Esophagus squamous epithelium (tissue), 5 donors: ENCODE data around the gene CIB4. TPM values are rescaled to one million over a fixed set of nuclear protein-coding genes. Genes with fewer than 3 reads are reported as not detected.

Source experiments
- DNase-seq: peaks from one replicate; lab custom pipeline; 2025; lab: John Stamatoyannopoulos, UW
- H3K27ac ChIP-seq, 4 donors: fragments of 200-600 bp; sonication (generic); one replicate each; pipeline ENCODE4 v1.5.1; 2016 to 2019; ENCODE audit warnings: mild to moderate bottlenecking in 1 of 4
- H3K27me3 ChIP-seq, 4 donors: fragments of 200-600 bp; sonication (generic); 1 replicate in 3 of 4; 2 replicates in 1 of 4; pipeline versions ENCODE4 v1.5.1 to v1.6.0; 2017 to 2021; ENCODE audit warnings: antibody characterized with exemption in 1 of 4
- H3K36me3 ChIP-seq, 3 donors: fragments of 200-600 bp; sonication (generic); one replicate each; pipeline ENCODE4 v1.5.1; 2016 to 2019
- H3K4me1 ChIP-seq, 3 donors: fragments of 200-600 bp; sonication (generic); one replicate each; pipeline ENCODE4 v1.5.1; 2017 to 2019
- H3K4me3 ChIP-seq, 4 donors: fragments of 200-600 bp; sonication (generic); 1 replicate in 3 of 4; 2 replicates in 1 of 4; pipeline ENCODE4 v1.5.1; 2016 to 2019; ENCODE audit warnings: mild to moderate bottlenecking in 2 of 4, moderate library complexity in 1 of 4
- H3K9me3 ChIP-seq, 3 donors: fragments of 200-600 bp; sonication (generic); one replicate each; pipeline ENCODE4 v1.5.1; 2016 to 2019
- POLR2A ChIP-seq, 4 donors: fragments of 450-650 bp; IDR thresholded peaks; one replicate each; pipeline ENCODE4 v1.6.1; 2017; ENCODE audit warnings: antibody characterized with exemption in 4 of 4, mild to moderate bottlenecking in 4 of 4, moderate library complexity in 3 of 4
- WGBS, 2 donors: methylation state at CpG; one replicate each; pipeline ENCODE4 v1.1.5; 2018; 5-methylcytosine and 5-hydroxymethylcytosine counted together
- intact Hi-C: fragments of 100-400 bp; cut with DNase I; formaldehyde crosslinking; loops from one replicate; pipeline ENCODE4 v1.15.0; 2022
- total RNA-seq, 4 donors: library from RNA; depleted of rRNA; stranded (reverse); fragments of >200 nt; gene quantifications; one replicate each; pipeline ENCODE4 v1.1.0, GENCODE V29; 2016
- TF ChIP-seq, protein P1 (sequence below), 6 experiments: fragments of 450-650 bp in 4 of 6; fragments of 200-600 bp in 2 of 6; sonication (generic) in 2 of 6; IDR thresholded peaks; one replicate each; pipeline ENCODE4 v1.5.1; 2016 to 2019; ENCODE audit warnings: antibody characterized with exemption in 6 of 6, mild to moderate bottlenecking in 4 of 6, moderate library complexity in 4 of 6
- donor health status: DM: yes; HTN: yes; CAD: no.

The CIB4 gene
- total RNA-seq, 4 donors from 2014 or later: 0.57 TPM; not detected in 3

DNA sequence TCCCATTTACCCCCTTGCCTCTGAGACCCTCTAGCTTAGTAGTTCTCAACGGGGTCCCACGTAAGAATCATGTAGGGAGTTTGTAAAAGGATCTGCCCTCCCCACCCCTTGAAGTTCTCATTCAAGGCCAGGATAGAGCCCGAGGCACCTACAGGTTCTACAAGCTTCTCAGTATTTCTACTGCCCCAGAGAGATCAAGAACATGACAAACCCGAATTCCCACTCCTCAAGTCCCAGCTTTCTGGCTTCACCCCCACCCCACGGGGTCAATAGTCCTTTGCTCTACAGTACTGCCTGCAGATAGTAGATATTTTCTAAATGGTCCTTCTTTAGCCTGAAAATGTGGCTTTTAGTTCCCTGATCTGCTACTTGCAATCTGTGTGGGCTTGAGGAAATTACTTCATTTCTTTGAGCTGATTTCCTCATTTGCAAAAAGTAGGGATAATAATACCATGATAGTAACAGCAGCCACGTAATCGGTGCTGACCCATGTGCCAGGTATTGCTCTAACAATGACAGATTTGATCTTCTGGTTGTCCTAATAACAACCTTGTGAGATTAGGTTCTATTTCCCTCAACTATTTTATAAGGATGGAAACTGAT, 7.1 kb downstream of the CIB4 start:
- no peak overlapping the region for H3K4me3 ChIP-seq
- H3K36me3 ChIP-seq: no peaks in the 10 kb centered on the region
- no peak for DNase-seq
- peaks cover 0 to 11% (median 0%) of the 10 kb centered on the region in 3 donors for H3K4me1 ChIP-seq
- peaks cover 0 to 11% (median 0%) of the 10 kb centered on the region in 4 donors for H3K27me3 ChIP-seq
- H3K9me3 ChIP-seq: no peaks in the 10 kb centered on the region
- 69 to 75% methylated on average over 7 of the region's 7 CpGs for WGBS, 2 donors
- H3K27ac ChIP-seq: no peak overlapping the region
- intact Hi-C loops: no loop called here
- TF ChIP-seq, protein P1, sequence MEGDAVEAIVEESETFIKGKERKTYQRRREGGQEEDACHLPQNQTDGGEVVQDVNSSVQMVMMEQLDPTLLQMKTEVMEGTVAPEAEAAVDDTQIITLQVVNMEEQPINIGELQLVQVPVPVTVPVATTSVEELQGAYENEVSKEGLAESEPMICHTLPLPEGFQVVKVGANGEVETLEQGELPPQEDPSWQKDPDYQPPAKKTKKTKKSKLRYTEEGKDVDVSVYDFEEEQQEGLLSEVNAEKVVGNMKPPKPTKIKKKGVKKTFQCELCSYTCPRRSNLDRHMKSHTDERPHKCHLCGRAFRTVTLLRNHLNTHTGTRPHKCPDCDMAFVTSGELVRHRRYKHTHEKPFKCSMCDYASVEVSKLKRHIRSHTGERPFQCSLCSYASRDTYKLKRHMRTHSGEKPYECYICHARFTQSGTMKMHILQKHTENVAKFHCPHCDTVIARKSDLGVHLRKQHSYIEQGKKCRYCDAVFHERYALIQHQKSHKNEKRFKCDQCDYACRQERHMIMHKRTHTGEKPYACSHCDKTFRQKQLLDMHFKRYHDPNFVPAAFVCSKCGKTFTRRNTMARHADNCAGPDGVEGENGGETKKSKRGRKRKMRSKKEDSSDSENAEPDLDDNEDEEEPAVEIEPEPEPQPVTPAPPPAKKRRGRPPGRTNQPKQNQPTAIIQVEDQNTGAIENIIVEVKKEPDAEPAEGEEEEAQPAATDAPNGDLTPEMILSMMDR (IDR thresholded peaks at IDR 0.05): no peak
- TF ChIP-seq POLR2A (IDR thresholded peaks at IDR 0.05): no peak

DNA sequence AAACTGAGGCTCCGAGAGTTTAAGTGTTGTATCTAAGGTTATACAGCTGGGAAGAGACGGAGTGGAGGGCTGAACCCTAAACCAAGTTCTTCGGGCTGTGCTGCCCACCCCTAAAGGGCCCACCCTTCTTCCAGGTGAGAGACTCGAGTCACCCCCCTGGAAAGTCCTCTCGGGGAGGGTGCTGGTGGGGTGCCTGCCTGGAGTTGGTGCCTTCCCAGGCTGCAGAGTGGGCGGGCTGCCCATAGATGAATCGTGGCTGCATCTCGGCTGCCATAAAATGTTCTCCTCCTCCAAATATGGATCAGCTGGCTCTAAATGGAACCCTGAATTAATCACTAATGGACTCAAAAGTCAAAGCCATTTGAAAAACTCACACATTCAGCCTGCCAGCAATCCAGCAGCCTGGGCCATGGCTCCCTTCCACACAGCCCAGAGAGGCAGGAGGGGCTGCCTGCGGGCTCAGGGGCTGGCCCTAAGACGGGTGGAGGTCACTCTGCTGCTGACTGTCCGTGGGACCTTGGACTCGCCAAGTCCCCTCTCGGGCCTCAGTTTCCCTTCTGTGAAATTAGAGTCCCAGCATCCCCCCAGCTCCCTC, 7.7 kb downstream of the CIB4 start:
- Histone ChIP-seq H3K27ac (no peak overlapping the region), H3K9me3 (no peaks in the 10 kb centered on the region), H3K27me3 (peaks cover 0 to 15% (median 0%) of the 10 kb centered on the region in 4 donors), H3K4me3 (no peak overlapping the region), H3K36me3 (no peaks in the 10 kb centered on the region), H3K4me1 (peaks cover 0 to 11% (median 0%) of the 10 kb centered on the region in 3 donors)
- TF ChIP-seq, protein P1 (IDR thresholded peaks at IDR 0.05): no peak
- TF ChIP-seq POLR2A (IDR thresholded peaks at IDR 0.05): no peak
- no peak for DNase-seq
- intact Hi-C loops: no loop called here
- WGBS, 2 donors: 58 to 68% methylated on average over 7 to 8 of the region's 13 CpGs

DNA sequence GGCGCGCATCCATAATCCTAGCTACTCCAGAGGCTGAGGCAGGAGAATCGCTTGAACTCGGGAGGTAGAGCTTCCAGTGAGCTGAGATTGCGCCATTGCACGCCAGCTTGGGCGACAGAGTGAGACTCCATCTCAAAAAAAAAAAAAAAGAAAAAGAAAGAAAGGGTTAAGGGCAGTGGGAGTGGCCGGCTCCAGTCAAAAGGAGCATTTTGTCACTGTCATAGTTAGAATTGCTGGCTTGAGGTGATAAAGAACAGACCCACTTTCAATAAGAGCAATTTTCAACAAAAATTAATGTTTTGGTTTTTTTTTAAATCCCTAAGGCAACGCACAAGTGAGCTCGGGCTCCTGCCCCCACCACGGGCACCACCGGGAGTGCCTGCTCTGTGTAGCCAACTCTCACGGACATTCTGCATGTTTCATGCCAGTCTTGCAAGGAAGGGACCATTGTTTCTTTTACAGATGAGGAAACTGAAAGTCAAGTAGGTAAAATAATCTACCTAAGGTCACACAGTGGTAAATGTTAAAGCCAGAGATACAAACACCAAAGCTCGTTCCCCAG, 8.5 kb downstream of the CIB4 start:
- 64 to 68% methylated on average over 14 of the region's 14 CpGs for WGBS, 2 donors
- intact Hi-C loops: no loop called here

DNA sequence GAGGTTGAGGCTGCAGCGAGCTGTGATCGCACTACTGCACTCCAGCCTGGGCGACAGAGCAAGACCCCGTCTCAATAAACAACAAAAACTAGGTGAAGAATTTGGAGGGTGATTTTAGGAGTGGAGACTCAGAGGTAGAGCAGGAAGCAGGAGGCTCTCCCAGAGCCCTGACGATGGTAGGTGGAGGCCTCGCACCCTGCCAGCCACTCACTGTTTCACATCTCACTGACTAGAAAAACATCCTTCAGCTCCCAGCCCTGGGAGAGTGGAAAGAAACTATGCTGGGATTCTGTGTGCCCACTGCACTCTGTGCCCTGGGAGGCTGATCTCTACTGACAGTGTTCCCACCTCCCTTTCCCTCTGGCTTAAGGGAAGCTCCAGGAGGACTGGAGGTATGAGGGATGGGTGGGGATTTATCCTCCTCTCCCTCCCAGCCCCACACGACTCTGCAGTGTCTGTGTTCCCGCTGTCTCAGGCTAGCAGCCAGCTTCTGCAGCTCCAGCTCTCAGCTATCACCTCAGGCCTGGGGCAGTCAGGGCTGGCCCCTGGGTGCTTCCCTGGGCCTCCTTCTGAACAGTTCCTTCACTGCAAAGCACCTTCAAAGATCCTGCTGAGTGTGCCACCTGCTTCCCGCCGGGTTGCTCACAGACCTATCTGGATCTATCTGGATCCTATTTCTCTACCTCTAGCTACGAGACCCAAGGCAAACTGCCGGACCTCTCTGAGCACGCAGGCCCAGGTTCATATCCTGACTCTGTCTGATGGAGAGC, 9.6 kb downstream of the CIB4 start:
- peaks cover 0 to 11% (median 0%) of the 10 kb centered on the region in 3 donors for H3K4me1 ChIP-seq
- DNase-seq: no peak
- TF ChIP-seq, protein P1 (IDR thresholded peaks at IDR 0.05): no peak
- TF ChIP-seq POLR2A (IDR thresholded peaks at IDR 0.05): no peak
- intact Hi-C loops: no loop called here
- 80 to 87% methylated on average over 6 to 9 of the region's 13 CpGs for WGBS, 2 donors
- no peaks in the 10 kb centered on the region for H3K9me3 ChIP-seq
- no peak overlapping the region for H3K4me3 ChIP-seq
- H3K36me3 ChIP-seq: no peaks in the 10 kb centered on the region
- peaks cover 0 to 15% (median 0%) of the 10 kb centered on the region in 4 donors for H3K27me3 ChIP-seq
- H3K27ac ChIP-seq: peak overlapping the region in 1 of 4 donors; percentile 2

More for the DNA sequence above, 8.5 kb downstream of the CIB4 start:
- no peak for TF ChIP-seq POLR2A (IDR thresholded peaks at IDR 0.05)
- TF ChIP-seq, protein P1 (IDR thresholded peaks at IDR 0.05): no peak
- Histone ChIP-seq H3K27me3 (peaks cover 0 to 15% (median 0%) of the 10 kb centered on the region in 4 donors), H3K4me3 (no peak overlapping the region), H3K36me3 (no peaks in the 10 kb centered on the region), H3K4me1 (peaks cover 0 to 11% (median 0%) of the 10 kb centered on the region in 3 donors), H3K9me3 (no peaks in the 10 kb centered on the region), H3K27ac (no peak overlapping the region)
- no peak for DNase-seq
